ENCODE data around the gene CHD2. TPM values are rescaled to one million over a fixed set of nuclear protein-coding genes. Genes with fewer than 3 reads are reported as not detected.
A peak's percentile ranks its signal among the peaks of the same experiment; 100 is the strongest.
"Not testable (repeated sequence)": the region's sequence is repeated elsewhere in the genome, so short reads cannot be mapped to it uniquely, and the experiment has no call there.

The CHD2 gene
- total and polyA plus RNA-seq, 2 donors (not counting 3 experiments of a cell fraction or from before 2014, with no cell fraction given), result 53.8 to 97.9 TPM

DNA sequence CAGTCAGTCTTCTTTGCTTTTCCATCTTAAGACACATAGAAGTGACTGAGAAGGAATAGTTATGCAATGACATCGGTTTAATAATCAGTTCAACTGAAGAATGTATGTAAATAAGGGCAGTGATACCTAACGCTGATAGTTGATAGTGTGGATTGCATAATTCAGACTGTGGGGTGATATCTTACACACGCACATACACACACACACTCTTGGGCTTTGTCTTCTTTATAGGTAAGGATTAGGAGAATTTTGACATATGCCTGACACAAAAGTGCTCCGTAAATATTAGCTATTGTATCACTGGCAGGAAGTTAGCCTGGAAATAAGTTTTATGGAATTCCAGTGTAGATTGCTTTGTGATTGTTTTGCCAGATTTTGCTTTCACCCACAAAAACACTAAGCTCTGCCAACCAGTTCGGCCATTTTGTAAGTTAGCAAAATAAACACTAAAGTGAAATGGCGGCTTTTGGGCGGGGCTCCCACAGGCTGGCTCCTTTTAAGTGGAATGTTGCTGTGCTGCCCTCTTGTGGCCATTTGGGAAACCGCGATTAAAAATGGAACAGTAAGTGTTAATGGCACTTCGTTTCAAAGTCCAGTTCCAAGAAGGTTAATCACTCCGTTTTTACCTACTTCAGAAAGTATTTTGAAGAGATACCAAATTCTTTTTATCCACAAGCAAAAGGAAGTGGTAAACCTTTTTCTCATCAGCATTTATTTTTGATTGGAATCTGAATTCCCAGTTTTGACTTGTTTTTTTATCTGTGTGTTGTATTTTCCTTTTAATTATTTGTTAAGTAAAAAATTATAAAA is 17.7 kb downstream of the CHD2 start:
- Histone ChIP-seq H2AFZ (ENCODE audit: low read depth, low read length) (peak overlapping the region; percentile 40), H3K79me2 (ENCODE audit: control insufficient read depth, insufficient read depth, low read length) (peaks cover 86% of the 10 kb centered on the region), H3K9ac (replicated peaks; ENCODE audit: extremely low read depth, insufficient read depth, low read length) (peak overlapping the region; percentile 80), H3K4me2 (ENCODE audit: insufficient read depth, low read length) (peak overlapping the region; percentile 91), H3K27me3 (ENCODE audit: control insufficient read depth in 2 of 2, insufficient read depth in 2 of 2, low read length in 2 of 2) (no peaks in the 10 kb centered on the region), H3K4me3 (replicated peaks in 1 of 3; ENCODE audit: insufficient read depth in 1 of 3, low read depth in 1 of 3, low read length in 3 of 3) (peak overlapping the region in 1 of 3 experiments; percentile 42), H3K4me1 (ENCODE audit: control insufficient read depth, extremely low read depth, insufficient read depth, low read length) (peaks cover 56% of the 10 kb centered on the region), H4K20me1 (replicated peaks; ENCODE audit: control insufficient read depth, extremely low read depth, insufficient read depth, low read length) (no peaks in the 10 kb centered on the region), H3K27ac (ENCODE audit: insufficient read depth, low read depth, low read length) (peak overlapping the region; percentile 87), H3K9me3 (replicated peaks; ENCODE audit: control insufficient read depth, insufficient read depth, low read length) (no peaks in the 10 kb centered on the region), H3K36me3 (ENCODE audit: control insufficient read depth in 2 of 2, extremely low read depth in 1 of 2, insufficient read depth in 2 of 2, low read length in 2 of 2) (peaks cover 3 to 6% of the 10 kb centered on the region in 2 experiments), H3K9me1 (replicated peaks; ENCODE audit: control insufficient read depth, extremely low read depth, insufficient read depth, low read length) (no peaks in the 10 kb centered on the region)
- TF ChIP-seq FOS (IDR thresholded peaks at IDR 0.05; ENCODE audit: borderline replicate concordance, insufficient read depth, low read length), result no peak
- no peak for TF ChIP-seq GATA2 (IDR thresholded peaks at IDR 0.05; ENCODE audit: insufficient read depth, insufficient read length, low read depth, low read length)
- TF ChIP-seq, protein P1, sequence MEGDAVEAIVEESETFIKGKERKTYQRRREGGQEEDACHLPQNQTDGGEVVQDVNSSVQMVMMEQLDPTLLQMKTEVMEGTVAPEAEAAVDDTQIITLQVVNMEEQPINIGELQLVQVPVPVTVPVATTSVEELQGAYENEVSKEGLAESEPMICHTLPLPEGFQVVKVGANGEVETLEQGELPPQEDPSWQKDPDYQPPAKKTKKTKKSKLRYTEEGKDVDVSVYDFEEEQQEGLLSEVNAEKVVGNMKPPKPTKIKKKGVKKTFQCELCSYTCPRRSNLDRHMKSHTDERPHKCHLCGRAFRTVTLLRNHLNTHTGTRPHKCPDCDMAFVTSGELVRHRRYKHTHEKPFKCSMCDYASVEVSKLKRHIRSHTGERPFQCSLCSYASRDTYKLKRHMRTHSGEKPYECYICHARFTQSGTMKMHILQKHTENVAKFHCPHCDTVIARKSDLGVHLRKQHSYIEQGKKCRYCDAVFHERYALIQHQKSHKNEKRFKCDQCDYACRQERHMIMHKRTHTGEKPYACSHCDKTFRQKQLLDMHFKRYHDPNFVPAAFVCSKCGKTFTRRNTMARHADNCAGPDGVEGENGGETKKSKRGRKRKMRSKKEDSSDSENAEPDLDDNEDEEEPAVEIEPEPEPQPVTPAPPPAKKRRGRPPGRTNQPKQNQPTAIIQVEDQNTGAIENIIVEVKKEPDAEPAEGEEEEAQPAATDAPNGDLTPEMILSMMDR (IDR thresholded peaks at IDR 0.05; ENCODE audit: extremely low read depth in 1 of 2, insufficient read depth in 1 of 2, low read depth in 1 of 2, low read length in 2 of 2), result peak; percentile 69 to 82
- TF ChIP-seq MYC (IDR thresholded peaks at IDR 0.05; ENCODE audit: low read depth, low read length), result no peak
- no peak for TF ChIP-seq EZH2 (IDR thresholded peaks at IDR 0.05; ENCODE audit: borderline replicate concordance, low read depth, low read length, severe bottlenecking)
- peak; percentile 64 for TF ChIP-seq POLR2AphosphoS5 (IDR thresholded peaks at IDR 0.05; ENCODE audit: insufficient read depth, low read depth, low read length)
- no peak for TF ChIP-seq JUN (IDR thresholded peaks at IDR 0.05; ENCODE audit: borderline replicate concordance, insufficient read depth, insufficient read length, low read depth)
- TF ChIP-seq, protein P2, sequence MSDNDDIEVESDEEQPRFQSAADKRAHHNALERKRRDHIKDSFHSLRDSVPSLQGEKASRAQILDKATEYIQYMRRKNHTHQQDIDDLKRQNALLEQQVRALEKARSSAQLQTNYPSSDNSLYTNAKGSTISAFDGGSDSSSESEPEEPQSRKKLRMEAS (IDR thresholded peaks at IDR 0.05; ENCODE audit: insufficient read depth, insufficient read length), result no peak
- peak; percentile 54 for TF ChIP-seq POLR2A (IDR thresholded peaks at IDR 0.05; ENCODE audit: low read depth, low read length)
- dilution Hi-C loops (cut with MboI; ENCODE audit: extremely low pct_ligation_motif_present, low sequenced_read_pairs), result loop anchor here (25.0 kb wide), 1 partner anchor 106 kb away; no protein-coding TSS in a partner anchor
- CTCF ChIA-PET, result interaction anchor here (0.6 to 4.6 kb wide), 22 partner anchors 8 to 129 kb away, joined by 3 to 75 read pairs (median 6); partner anchors contain the start of gene CHD2
- peak; percentile 91 for FAIRE-seq
- intact Hi-C loops (cut with micrococcal nuclease), result loop anchor here (1.0 to 5.0 kb wide), 8 partner anchors 10 to 821 kb away; partner anchors contain the start of gene CHD2
- POLR2A ChIA-PET, result interaction anchor here (0.7 to 2.5 kb wide), 5 partner anchors 10 to 122 kb away, joined by 3 to 18 read pairs (median 5); partner anchors contain the start of gene CHD2
- peak; percentile 98 for DNase-seq (ENCODE audit: low read depth, low spot score)
- BruUV-seq (replicated peaks), result TSS peak; percentile 86

DNA sequence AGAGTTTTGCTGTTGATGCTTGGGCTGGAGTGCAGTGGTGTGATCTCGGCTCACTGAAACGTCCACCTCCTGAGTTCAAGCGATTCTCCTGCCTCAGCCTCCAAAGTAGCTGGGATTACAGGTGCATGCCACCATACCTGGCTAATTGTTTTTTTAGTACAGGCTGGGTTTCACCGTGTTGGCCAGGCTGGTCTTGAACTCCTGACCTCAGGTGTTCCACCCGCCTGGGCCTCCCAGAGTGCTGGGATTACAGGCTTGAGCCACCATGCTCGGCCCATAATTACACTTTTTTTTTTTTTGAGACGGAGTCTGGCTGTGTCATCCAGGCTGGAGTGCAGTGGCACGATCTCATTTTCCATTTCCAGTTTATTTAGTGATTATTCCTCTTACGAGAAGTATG is 18.8 kb downstream of the CHD2 start:
- not testable (repeated sequence) for DNase-seq (ENCODE audit: low read depth, low spot score); H3K4me2 ChIP-seq (ENCODE audit: insufficient read depth, low read length); H4K20me1 ChIP-seq (replicated peaks; ENCODE audit: control insufficient read depth, extremely low read depth, insufficient read depth, low read length); H3K27ac ChIP-seq (ENCODE audit: insufficient read depth, low read depth, low read length); BruUV-seq (replicated peaks); H3K9me1 ChIP-seq (replicated peaks; ENCODE audit: control insufficient read depth, extremely low read depth, insufficient read depth, low read length); H3K4me3 ChIP-seq (replicated peaks in 1 of 3; ENCODE audit: insufficient read depth in 1 of 3, low read depth in 1 of 3, low read length in 3 of 3); H2AFZ ChIP-seq (ENCODE audit: low read depth, low read length); FAIRE-seq; H3K27me3 ChIP-seq (ENCODE audit: control insufficient read depth in 2 of 2, insufficient read depth in 2 of 2, low read length in 2 of 2); H3K9me3 ChIP-seq (replicated peaks; ENCODE audit: control insufficient read depth, insufficient read depth, low read length); H3K9ac ChIP-seq (replicated peaks; ENCODE audit: extremely low read depth, insufficient read depth, low read length); H3K36me3 ChIP-seq (ENCODE audit: control insufficient read depth in 2 of 2, extremely low read depth in 1 of 2, insufficient read depth in 2 of 2, low read length in 2 of 2)
- Histone ChIP-seq H3K4me1 (ENCODE audit: control insufficient read depth, extremely low read depth, insufficient read depth, low read length) (peaks cover 51% of the 10 kb centered on the region), H3K79me2 (ENCODE audit: control insufficient read depth, insufficient read depth, low read length) (peaks cover 86% of the 10 kb centered on the region)
- dilution Hi-C loops (cut with MboI; ENCODE audit: extremely low pct_ligation_motif_present, low sequenced_read_pairs) (loop anchor here (25.0 kb wide), 1 partner anchor 107 kb away; no protein-coding TSS in a partner anchor), intact Hi-C loops (cut with micrococcal nuclease) (loop anchor here (1.0 to 5.0 kb wide), 8 partner anchors 11 to 822 kb away; partner anchors contain the start of gene CHD2)
- CTCF ChIA-PET, result interaction anchor here (1.4 to 4.6 kb wide), 5 partner anchors 11 to 122 kb away, joined by 9 to 75 read pairs (median 51); partner anchors contain the start of gene CHD2
- POLR2A ChIA-PET, result interaction anchor here (1.7 to 2.5 kb wide), 2 partner anchors 11 to 19 kb away, joined by 11 to 18 read pairs; partner anchors contain the start of gene CHD2
